Adipocyte (in vitro differentiated cells): ENCODE measurements around the gene ATE1.

Experiments used
- DNase-seq: peaks from one replicate; pipeline ENCODE4 v3.0.0-alpha.2; 2015; ENCODE audit warnings: low read depth
- H3K27me3 ChIP-seq: replicated peaks from 2 replicates; pipeline ENCODE4 v1.7.0; 2013; ENCODE audit warnings: mild to moderate bottlenecking, low read length, moderate library complexity; ENCODE audit not compliant: control insufficient read depth, insufficient read depth
- H3K36me3 ChIP-seq: 2 replicates; pipeline ENCODE4 v1.7.0; 2013; ENCODE audit warnings: low read length, mild to moderate bottlenecking, moderate library complexity; ENCODE audit not compliant: control insufficient read depth, insufficient read depth, severe bottlenecking
- H3K4me1 ChIP-seq: 2 replicates; pipeline ENCODE4 v1.7.0; 2013; ENCODE audit warnings: mild to moderate bottlenecking, low read length, moderate library complexity; ENCODE audit not compliant: control insufficient read depth, insufficient read depth
- H3K4me3 ChIP-seq: 2 replicates; pipeline ENCODE4 v1.7.0; 2013; ENCODE audit warnings: mild to moderate bottlenecking, low read length, moderate library complexity
- H3K9ac ChIP-seq: 2 replicates; pipeline ENCODE4 v1.7.0; 2013; ENCODE audit warnings: mild to moderate bottlenecking, low read length, moderate library complexity
- H3K9me3 ChIP-seq: 2 replicates; pipeline ENCODE4 v1.7.0; 2013; ENCODE audit warnings: mild to moderate bottlenecking, low read length, moderate library complexity; ENCODE audit not compliant: control insufficient read depth

The ATE1 gene

GRCh38 chr10:121732656-121733445, 195.0 kb downstream of the ATE1 start:
- no peaks in the 10 kb centered on the region for H3K9me3 ChIP-seq
- no peak for DNase-seq

GRCh38 chr10:121732172-121732571, 195.7 kb downstream of the ATE1 start:
- Histone ChIP-seq H3K4me1 (no peaks in the 10 kb centered on the region), H3K9ac (no peak overlapping the region), H3K36me3 (no peaks in the 10 kb centered on the region), H3K4me3 (no peak overlapping the region), H3K27me3 (peaks cover 27% of the 10 kb centered on the region), H3K9me3 (no peaks in the 10 kb centered on the region)
- no peak for DNase-seq

More at GRCh38 chr10:121732656-121733445, 195.0 kb downstream of the ATE1 start:
- Histone ChIP-seq H3K36me3 (no peaks in the 10 kb centered on the region), H3K9ac (no peak overlapping the region), H3K4me3 (no peak overlapping the region), H3K27me3 (peaks cover 29% of the 10 kb centered on the region), H3K4me1 (no peaks in the 10 kb centered on the region)

DNA sequence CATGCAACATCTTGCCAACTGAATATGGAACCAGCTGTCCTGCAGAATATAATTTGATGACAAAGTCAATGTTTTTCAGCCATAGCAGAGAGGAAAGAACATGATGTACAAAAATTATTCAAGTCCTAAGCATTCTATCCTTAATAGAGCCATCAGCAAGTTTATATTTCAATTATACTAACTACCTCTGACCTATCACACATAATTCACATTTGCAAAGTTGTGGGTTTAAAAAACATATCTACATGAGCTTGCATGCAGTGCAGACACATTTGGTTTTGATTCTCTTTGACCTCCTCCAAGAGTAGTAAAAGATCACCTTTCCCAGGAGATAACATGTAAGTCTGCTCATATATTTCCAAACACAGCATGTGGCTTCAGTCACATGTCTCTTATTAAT, 203.5 kb downstream of the ATE1 start:
- H3K9me3 ChIP-seq = no peaks in the 10 kb centered on the region
- DNase-seq = no peak
- H3K4me3 ChIP-seq = no peak overlapping the region
- no peak overlapping the region for H3K9ac ChIP-seq
- no peaks in the 10 kb centered on the region for H3K27me3 ChIP-seq
- no peaks in the 10 kb centered on the region for H3K36me3 ChIP-seq
- no peaks in the 10 kb centered on the region for H3K4me1 ChIP-seq

GRCh38 chr10:121722665-121723064, 205.2 kb downstream of the ATE1 start:
- Histone ChIP-seq H3K27me3 (no peaks in the 10 kb centered on the region), H3K4me3 (no peak overlapping the region), H3K36me3 (no peaks in the 10 kb centered on the region), H3K9ac (no peak overlapping the region), H3K9me3 (no peaks in the 10 kb centered on the region), H3K4me1 (no peaks in the 10 kb centered on the region)
- no peak for DNase-seq

- H3K27me3 ChIP-seq = no peaks in the 10 kb centered on the region
- no peaks in the 10 kb centered on the region for H3K9me3 ChIP-seq
- DNase-seq = no peak
- no peak overlapping the region for H3K4me3 ChIP-seq
- H3K9ac ChIP-seq = no peak overlapping the region
- H3K36me3 ChIP-seq = no peaks in the 10 kb centered on the region
- no peaks in the 10 kb centered on the region for H3K4me1 ChIP-seq
Measured at GRCh38 chr10:121721257-121721656, 206.6 kb downstream of the ATE1 start.

DNA sequence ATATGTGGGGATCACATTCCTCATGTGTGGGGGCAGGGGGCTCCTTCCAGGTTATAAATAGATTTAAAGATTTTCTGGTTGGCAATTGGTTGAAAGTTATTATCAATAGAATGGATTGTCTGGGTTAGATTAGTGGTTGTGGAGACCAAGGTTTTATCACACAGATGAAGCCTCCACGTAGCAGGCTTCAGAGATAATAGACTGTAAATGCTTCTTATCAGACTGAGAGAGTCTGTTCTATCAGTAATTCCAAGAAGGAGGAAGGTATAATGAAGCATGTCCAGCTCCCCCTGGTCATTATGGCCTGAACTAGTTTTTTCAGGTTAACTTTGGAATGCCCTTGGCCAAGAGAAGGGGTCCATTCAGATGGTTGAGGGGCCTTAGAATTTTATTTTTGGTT, 211.9 kb downstream of the ATE1 start:
- no peaks in the 10 kb centered on the region for H3K36me3 ChIP-seq
- no peak overlapping the region for H3K4me3 ChIP-seq
- H3K9ac ChIP-seq = no peak overlapping the region
- H3K9me3 ChIP-seq = peaks cover 10% of the 10 kb centered on the region
- H3K27me3 ChIP-seq = no peaks in the 10 kb centered on the region
- no peak for DNase-seq
- H3K4me1 ChIP-seq = no peaks in the 10 kb centered on the region

GRCh38 chr10:121715076-121715475, 212.8 kb downstream of the ATE1 start:
- Histone ChIP-seq H3K36me3 (no peaks in the 10 kb centered on the region), H3K9ac (no peak overlapping the region), H3K4me1 (peaks cover 5% of the 10 kb centered on the region)

DNA sequence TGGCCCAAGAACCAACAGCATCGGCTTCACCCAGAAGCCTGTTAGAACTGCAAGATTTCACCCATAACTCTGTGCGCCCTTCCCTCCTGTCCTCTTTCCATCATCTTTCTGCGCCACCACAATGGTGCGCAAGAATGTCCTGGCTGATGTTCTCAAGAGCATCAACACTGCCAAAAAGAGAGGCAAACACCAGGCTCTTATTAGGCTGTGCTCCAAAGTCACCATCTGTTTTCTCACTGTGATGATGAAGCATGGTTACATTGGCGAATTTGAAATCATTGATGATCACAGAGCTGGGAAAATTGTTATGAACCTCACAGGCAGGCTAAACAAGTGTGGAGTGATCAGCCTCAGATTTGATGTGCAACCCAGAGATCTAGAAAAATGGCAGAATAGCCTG, 214.3 kb downstream of the ATE1 start:
- no peak for DNase-seq
- Histone ChIP-seq H3K4me3 (no peak overlapping the region), H3K36me3 (no peaks in the 10 kb centered on the region), H3K4me1 (peaks cover 9% of the 10 kb centered on the region), H3K9me3 (peaks cover 10% of the 10 kb centered on the region), H3K27me3 (no peaks in the 10 kb centered on the region), H3K9ac (no peak overlapping the region)

More at GRCh38 chr10:121715076-121715475, 212.8 kb downstream of the ATE1 start:
- H3K4me3 ChIP-seq = no peak overlapping the region
- H3K27me3 ChIP-seq = no peaks in the 10 kb centered on the region
- peaks cover 10% of the 10 kb centered on the region for H3K9me3 ChIP-seq
- DNase-seq = no peak

DNA sequence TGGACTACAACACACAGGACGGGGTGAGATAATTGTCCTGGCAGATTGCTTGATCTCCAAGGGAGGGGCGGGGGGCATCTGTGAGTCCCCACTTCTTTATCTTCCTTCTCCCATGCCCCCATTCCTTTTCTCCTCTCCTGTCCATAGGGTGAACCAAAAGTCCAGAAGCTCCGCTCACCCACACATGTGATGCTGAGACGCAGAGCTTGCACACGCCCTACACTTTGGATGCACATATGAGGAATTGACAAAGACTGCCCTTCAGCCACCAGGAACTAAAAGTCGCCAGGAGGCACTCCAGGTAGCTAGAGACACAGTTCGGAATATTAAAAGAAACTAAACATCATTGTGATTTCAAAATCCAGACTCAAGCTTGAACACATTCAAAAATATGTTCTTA, 216.9 kb downstream of the ATE1 start:
- Histone ChIP-seq H3K4me3 (no peak overlapping the region), H3K36me3 (no peaks in the 10 kb centered on the region), H3K27me3 (peaks cover 7% of the 10 kb centered on the region), H3K9ac (no peak overlapping the region), H3K4me1 (peaks cover 9% of the 10 kb centered on the region), H3K9me3 (peaks cover 10% of the 10 kb centered on the region)
- DNase-seq = no peak

DNA sequence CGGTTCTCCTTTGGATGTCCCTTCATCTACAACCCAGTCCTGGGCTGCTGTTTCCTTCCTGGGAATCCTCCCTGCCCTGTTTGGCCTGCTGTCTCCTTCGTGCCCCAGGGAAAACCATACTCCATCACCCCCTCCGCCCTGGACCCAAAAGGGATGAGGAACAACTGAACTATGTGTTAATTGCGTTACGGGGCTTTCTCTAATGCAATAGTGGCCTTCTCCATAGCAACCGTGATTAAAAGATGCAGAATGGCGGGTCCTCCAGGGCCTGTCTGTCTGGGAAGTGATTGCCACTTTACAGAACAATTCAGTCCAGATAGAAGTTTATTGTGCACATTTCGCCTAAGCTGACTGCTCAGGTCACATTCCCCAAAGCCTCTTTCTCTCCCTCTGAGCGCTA, 217.6 kb downstream of the ATE1 start:
- H3K36me3 ChIP-seq = no peaks in the 10 kb centered on the region
- peaks cover 10% of the 10 kb centered on the region for H3K9me3 ChIP-seq
- peak overlapping the region; percentile 9 for H3K9ac ChIP-seq
- H3K4me1 ChIP-seq = peaks cover 9% of the 10 kb centered on the region
- H3K27me3 ChIP-seq = peaks cover 7% of the 10 kb centered on the region
- DNase-seq = no peak
- H3K4me3 ChIP-seq = peak overlapping the region; percentile 56

DNA sequence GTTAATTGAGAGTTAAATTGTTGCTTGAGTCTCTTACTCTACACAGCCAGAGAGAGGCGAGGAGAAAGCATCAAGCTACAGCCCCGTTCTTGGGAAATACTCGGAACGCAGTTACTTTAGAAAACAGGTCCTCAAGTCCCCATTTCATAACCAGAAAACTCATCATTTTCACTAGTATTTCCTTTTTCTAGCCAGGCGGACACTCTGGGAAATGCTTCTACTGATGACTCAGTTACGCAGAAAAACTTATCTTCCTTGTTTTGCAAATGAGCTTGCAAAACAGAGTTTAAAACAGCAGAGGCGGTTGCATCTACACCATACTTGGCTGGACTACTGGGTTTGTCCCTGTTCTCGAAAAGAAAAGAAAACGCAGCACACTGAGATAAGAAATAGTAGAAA, 218.2 kb downstream of the ATE1 start:
- H3K4me1 ChIP-seq = peaks cover 9% of the 10 kb centered on the region
- H3K36me3 ChIP-seq = no peaks in the 10 kb centered on the region
- peak overlapping the region; percentile 56 for H3K4me3 ChIP-seq
- H3K27me3 ChIP-seq = peaks cover 7% of the 10 kb centered on the region
- no peak overlapping the region for H3K9ac ChIP-seq
- peak; percentile 11 for DNase-seq
- peaks cover 10% of the 10 kb centered on the region for H3K9me3 ChIP-seq
